ENCODE results near the gene TMPRSS11E. TPM values are rescaled to one million over a fixed set of nuclear protein-coding genes. Genes with fewer than 3 reads are reported as not detected.

Gene TMPRSS11E
- total RNA-seq, 1 donor from 2014 or later, result 0.41 TPM

DNA sequence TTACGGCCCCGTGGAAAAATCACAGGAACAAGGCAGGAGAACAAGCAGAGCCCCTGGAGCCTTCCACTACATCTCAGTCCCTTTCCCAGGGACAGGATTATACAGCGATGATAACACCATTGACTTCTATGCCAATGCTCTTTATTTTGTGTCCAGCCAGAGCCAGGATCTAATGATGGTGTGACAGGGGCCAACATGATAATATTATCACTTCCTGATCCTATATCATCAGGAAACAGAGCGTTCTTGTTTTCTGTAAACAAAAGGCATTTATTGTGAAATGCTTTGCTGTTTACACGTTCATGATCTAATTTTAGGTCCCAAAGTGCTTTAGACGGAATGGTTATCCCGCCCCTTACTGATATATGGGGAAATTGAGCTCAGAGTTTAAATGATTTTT is 12.8 kb downstream of the TMPRSS11E start:
- Histone ChIP-seq H3K9ac (ENCODE audit: low read length) (no peak overlapping the region), H3K36me3 (ENCODE audit: insufficient read depth, low read length) (no peaks in the 10 kb centered on the region), H4K20me1 (ENCODE audit: insufficient read depth, low read length) (no peaks in the 10 kb centered on the region), H3K27ac (ENCODE audit: low read depth, low read length) (no peak overlapping the region), H3K4me2 (ENCODE audit: low read length) (no peak overlapping the region), H3K27me3 (ENCODE audit: insufficient read depth, low read length) (no peaks in the 10 kb centered on the region), H3K4me1 (ENCODE audit: insufficient read depth, low read length) (peaks cover 8% of the 10 kb centered on the region), H3K4me3 (ENCODE audit: insufficient read depth, low read depth, low read length) (no peak overlapping the region), H3K9me3 (ENCODE audit: insufficient read depth, low read depth, low read length) (no peaks in the 10 kb centered on the region), H2AFZ (ENCODE audit: low read depth, low read length) (no peak overlapping the region), H3K79me2 (ENCODE audit: insufficient read depth, low read length) (no peaks in the 10 kb centered on the region)
- TF ChIP-seq EZH2 (IDR thresholded peaks at IDR 0.05; ENCODE audit: insufficient read depth, low read length) (no peak), CTCF (IDR thresholded peaks at IDR 0.05; ENCODE audit: insufficient read depth, low read depth, low read length) (no peak)
- H3K9me3 Mint-ChIP-seq (ENCODE audit: unreplicated experiment), result peaks cover 3% of the 10 kb centered on the region
- no peak overlapping the region for H3K4me3 Mint-ChIP-seq (ENCODE audit: unreplicated experiment)
- no peak overlapping the region for H3K27ac Mint-ChIP-seq (ENCODE audit: unreplicated experiment)
- peaks cover 3% of the 10 kb centered on the region for H3K4me1 Mint-ChIP-seq (ENCODE audit: low read depth, unreplicated experiment)
- DNase-seq (ENCODE audit: low read depth) (no peak), FAIRE-seq (no peak)
- no peaks in the 10 kb centered on the region for H3K27me3 Mint-ChIP-seq (ENCODE audit: low read depth, unreplicated experiment)
- H3K36me3 Mint-ChIP-seq (ENCODE audit: low read depth, unreplicated experiment), result no peaks in the 10 kb centered on the region

DNA sequence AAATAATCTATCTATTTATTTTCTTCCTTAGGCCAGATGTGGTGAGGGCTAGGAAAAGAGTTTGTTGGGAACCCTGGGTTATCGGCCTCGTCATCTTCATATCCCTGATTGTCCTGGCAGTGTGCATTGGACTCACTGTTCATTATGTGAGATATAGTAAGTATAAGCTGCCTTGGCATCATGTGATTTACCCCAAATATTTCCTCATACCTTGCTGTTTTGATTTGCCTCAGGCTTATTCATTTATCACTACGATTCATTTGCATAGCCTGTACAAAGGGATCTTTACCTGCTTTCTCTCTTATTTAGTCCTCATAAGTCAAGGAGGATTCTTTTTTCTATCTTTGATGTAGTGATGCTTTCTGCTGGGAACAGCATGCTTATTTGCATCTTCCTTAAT is 14.5 kb downstream of the TMPRSS11E start:
- H3K27me3 Mint-ChIP-seq (ENCODE audit: low read depth, unreplicated experiment), result no peaks in the 10 kb centered on the region
- Histone ChIP-seq H3K27me3 (ENCODE audit: insufficient read depth, low read length) (no peaks in the 10 kb centered on the region), H3K9ac (ENCODE audit: low read length) (no peak overlapping the region), H4K20me1 (ENCODE audit: insufficient read depth, low read length) (no peaks in the 10 kb centered on the region), H3K9me3 (ENCODE audit: insufficient read depth, low read depth, low read length) (no peaks in the 10 kb centered on the region), H3K79me2 (ENCODE audit: insufficient read depth, low read length) (no peaks in the 10 kb centered on the region), H3K27ac (ENCODE audit: low read depth, low read length) (no peak overlapping the region), H3K4me3 (ENCODE audit: insufficient read depth, low read depth, low read length) (no peak overlapping the region), H3K36me3 (ENCODE audit: insufficient read depth, low read length) (no peaks in the 10 kb centered on the region), H3K4me2 (ENCODE audit: low read length) (no peak overlapping the region), H3K4me1 (ENCODE audit: insufficient read depth, low read length) (peaks cover 24% of the 10 kb centered on the region), H2AFZ (ENCODE audit: low read depth, low read length) (no peak overlapping the region)
- peaks cover 3% of the 10 kb centered on the region for H3K9me3 Mint-ChIP-seq (ENCODE audit: unreplicated experiment)
- DNase-seq (ENCODE audit: low read depth) (no peak), FAIRE-seq (no peak)
- H3K27ac Mint-ChIP-seq (ENCODE audit: unreplicated experiment), result no peak overlapping the region
- H3K36me3 Mint-ChIP-seq (ENCODE audit: low read depth, unreplicated experiment), result no peaks in the 10 kb centered on the region
- H3K4me3 Mint-ChIP-seq (ENCODE audit: unreplicated experiment), result no peak overlapping the region
- peaks cover 20% of the 10 kb centered on the region for H3K4me1 Mint-ChIP-seq (ENCODE audit: low read depth, unreplicated experiment)
- TF ChIP-seq CTCF (IDR thresholded peaks at IDR 0.05; ENCODE audit: insufficient read depth, low read depth, low read length) (no peak), EZH2 (IDR thresholded peaks at IDR 0.05; ENCODE audit: insufficient read depth, low read length) (no peak)

GRCh38 chr4:68462691-68463090 is 15.4 kb downstream of the TMPRSS11E start:
- DNase-seq (ENCODE audit: low read depth) (no peak), FAIRE-seq (no peak)
- Histone ChIP-seq H2AFZ (ENCODE audit: low read depth, low read length) (no peak overlapping the region), H3K9me3 (ENCODE audit: insufficient read depth, low read depth, low read length) (no peaks in the 10 kb centered on the region), H3K27me3 (ENCODE audit: insufficient read depth, low read length) (no peaks in the 10 kb centered on the region), H3K4me3 (ENCODE audit: insufficient read depth, low read depth, low read length) (no peak overlapping the region), H3K27ac (ENCODE audit: low read depth, low read length) (no peak overlapping the region), H4K20me1 (ENCODE audit: insufficient read depth, low read length) (no peaks in the 10 kb centered on the region), H3K4me2 (ENCODE audit: low read length) (no peak overlapping the region), H3K79me2 (ENCODE audit: insufficient read depth, low read length) (no peaks in the 10 kb centered on the region), H3K9ac (ENCODE audit: low read length) (no peak overlapping the region), H3K4me1 (ENCODE audit: insufficient read depth, low read length) (peaks cover 26% of the 10 kb centered on the region), H3K36me3 (ENCODE audit: insufficient read depth, low read length) (no peaks in the 10 kb centered on the region)
- H3K36me3 Mint-ChIP-seq (ENCODE audit: low read depth, unreplicated experiment), result no peaks in the 10 kb centered on the region
- H3K4me1 Mint-ChIP-seq (ENCODE audit: low read depth, unreplicated experiment), result peaks cover 24% of the 10 kb centered on the region
- no peaks in the 10 kb centered on the region for H3K9me3 Mint-ChIP-seq (ENCODE audit: unreplicated experiment)
- no peak for TF ChIP-seq CTCF (IDR thresholded peaks at IDR 0.05; ENCODE audit: insufficient read depth, low read depth, low read length)
- H3K27me3 Mint-ChIP-seq (ENCODE audit: low read depth, unreplicated experiment), result no peaks in the 10 kb centered on the region
- no peak overlapping the region for H3K4me3 Mint-ChIP-seq (ENCODE audit: unreplicated experiment)
- no peak overlapping the region for H3K27ac Mint-ChIP-seq (ENCODE audit: unreplicated experiment)

All from astrocyte (in vitro differentiated cells and primary cell).